ENCODE measurements around the gene KLK6.
A peak's percentile ranks its signal among the peaks of the same experiment; 100 is the strongest.

Gene KLK6

GRCh38 chr19:50910722-50911121, 58.7 kb downstream of the KLK6 start:
- DNase-seq (ENCODE audit: low spot score): no peak

DNA sequence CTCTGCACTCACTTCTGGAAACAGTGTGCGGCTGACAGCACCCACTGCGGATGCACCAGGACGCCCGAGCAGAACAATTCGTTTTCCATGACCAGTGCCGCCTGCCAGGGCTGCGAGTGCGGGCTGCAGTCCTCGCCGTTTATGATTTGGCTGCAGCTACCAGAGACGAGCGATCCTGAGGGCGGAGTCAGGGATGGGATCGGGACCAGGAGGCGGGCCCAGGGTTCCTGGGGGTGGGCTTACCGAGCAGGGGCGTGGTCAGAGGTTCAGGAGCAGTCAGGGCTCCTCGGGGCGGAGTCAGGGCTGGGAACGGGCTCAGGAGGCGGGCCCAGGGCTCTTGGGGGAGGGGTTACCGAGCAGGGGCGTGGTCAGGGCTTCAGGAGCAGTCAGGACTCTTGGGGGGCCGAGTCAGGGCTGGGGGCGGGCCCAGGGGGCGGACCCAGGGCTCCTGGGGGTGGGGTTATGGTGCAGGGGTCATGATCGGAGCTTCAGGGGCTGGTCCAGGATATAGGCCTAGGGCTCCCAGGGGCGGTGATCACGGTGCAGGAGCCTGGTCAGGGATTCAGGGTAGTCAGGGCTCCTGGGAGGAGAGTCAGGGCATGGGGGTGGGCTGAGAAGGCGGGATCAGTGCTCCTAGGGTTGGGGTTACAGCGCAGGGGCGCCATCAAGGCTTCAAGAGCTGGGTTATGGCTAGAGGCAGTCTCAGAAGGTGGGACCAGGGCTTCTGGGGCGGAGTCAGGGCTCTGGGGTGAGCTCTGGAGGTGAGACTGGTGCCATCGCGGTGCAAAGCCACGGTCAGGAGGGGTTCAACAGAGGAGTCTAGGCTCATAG, 59.9 kb downstream of the KLK6 start:
- DNase-seq (ENCODE audit: low spot score): peak; percentile 97

Data from iPS-NIHi11 (cell line).